AG04450 (cell line): ENCODE results near the gene KCTD21. TPM values are rescaled to one million over a fixed set of nuclear protein-coding genes. Genes with fewer than 3 reads are reported as not detected.

Source experiments
- CTCF ChIA-PET: fragments of 300-600, 350-600 bp; formaldehyde crosslinking; extraction: SDS; loops from one replicate; lab custom pipeline; 2022; ENCODE audit warnings: antibody characterized with exemption, inconsistent platforms; lab: Charles Lee
- POLR2A ChIA-PET: fragments of 350-600 bp; formaldehyde crosslinking; extraction: SDS; loops from one replicate; lab custom pipeline; 2021; ENCODE audit warnings: antibody characterized with exemption, inconsistent platforms; lab: Yijun Ruan, JAX
- DNase-seq: peaks from one replicate; pipeline ENCODE4 v3.0.0-alpha.2; 2011; ENCODE audit warnings: low read depth, low spot score
- H3K27ac ChIP-seq: one replicate; pipeline ENCODE4 v1.5.1; 2012; ENCODE audit warnings: low read depth, low read length, control low read depth
- H3K27me3 ChIP-seq: one replicate; pipeline ENCODE4 v1.6.0; 2012; ENCODE audit warnings: low read length; ENCODE audit not compliant: control insufficient read depth, insufficient read depth
- H3K4me3 ChIP-seq: 2 replicates; pipeline ENCODE4 v1.5.1; 2011; ENCODE audit warnings: mild to moderate bottlenecking, low read depth, low read length, control low read depth
- H3K9me3 ChIP-seq: 2 replicates; pipeline ENCODE4 v1.5.1; 2012; ENCODE audit warnings: low read length; ENCODE audit not compliant: control insufficient read depth, insufficient read depth
- polyA plus RNA-seq: library from polyadenylated mRNA; depleted of rRNA; stranded (reverse); fragments of >200 nt; gene quantifications from 2 replicates; pipeline ENCODE4 v1.2.3, GENCODE V29; 2011
- TF ChIP-seq, protein P1 (sequence below): IDR thresholded peaks from 2 replicates; pipeline ENCODE4 v1.5.1; 2011; ENCODE audit warnings: low read depth, low read length, control low read depth, inconsistent platforms

KCTD21 gene
- polyA plus RNA-seq, 1 experiment: 18.4 TPM

DNA sequence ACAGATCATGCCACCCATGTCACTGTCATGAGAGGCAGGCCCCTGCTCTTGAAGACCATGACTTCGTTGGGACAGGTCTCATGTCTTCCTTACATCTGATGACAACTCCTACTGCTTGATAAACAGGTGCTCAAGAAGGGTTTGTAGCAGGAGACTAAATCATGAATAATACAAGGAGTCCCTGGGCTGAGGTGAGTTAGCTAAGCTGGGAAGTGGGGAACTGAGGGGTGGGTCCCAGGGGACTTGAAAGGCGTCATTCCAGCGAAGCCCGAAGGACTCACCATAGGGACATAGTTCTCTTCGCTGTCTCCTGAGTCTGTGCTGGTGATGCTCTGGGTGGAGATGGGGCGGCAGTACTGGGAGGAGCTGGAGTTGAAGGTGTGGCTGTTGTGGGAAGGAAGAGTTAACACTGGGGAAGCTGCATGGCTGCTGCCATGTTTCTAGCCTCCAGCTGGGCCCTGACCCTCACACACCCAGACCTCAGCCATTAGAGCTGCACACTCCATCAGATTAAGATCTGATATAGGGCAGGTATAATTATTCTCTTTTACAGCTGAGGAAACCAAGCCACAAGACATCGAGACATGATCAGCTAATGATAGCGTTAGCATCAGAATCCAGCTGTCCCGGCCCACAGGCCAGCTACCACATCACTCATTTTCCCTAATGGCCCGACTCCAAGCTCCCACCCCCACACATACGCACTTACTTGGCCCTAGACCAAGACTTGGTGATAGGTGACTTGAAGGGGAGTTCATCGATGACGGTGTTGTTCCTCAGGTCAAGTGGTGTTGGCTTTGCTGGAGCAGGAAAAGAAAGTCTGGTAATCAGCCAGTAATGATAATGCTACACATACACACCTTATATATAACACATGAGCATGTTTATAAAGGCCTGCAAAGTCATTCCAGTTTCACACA lies 33.2 kb upstream of the KCTD21 start:
- DNase-seq: no peak
- TF ChIP-seq, protein P1, sequence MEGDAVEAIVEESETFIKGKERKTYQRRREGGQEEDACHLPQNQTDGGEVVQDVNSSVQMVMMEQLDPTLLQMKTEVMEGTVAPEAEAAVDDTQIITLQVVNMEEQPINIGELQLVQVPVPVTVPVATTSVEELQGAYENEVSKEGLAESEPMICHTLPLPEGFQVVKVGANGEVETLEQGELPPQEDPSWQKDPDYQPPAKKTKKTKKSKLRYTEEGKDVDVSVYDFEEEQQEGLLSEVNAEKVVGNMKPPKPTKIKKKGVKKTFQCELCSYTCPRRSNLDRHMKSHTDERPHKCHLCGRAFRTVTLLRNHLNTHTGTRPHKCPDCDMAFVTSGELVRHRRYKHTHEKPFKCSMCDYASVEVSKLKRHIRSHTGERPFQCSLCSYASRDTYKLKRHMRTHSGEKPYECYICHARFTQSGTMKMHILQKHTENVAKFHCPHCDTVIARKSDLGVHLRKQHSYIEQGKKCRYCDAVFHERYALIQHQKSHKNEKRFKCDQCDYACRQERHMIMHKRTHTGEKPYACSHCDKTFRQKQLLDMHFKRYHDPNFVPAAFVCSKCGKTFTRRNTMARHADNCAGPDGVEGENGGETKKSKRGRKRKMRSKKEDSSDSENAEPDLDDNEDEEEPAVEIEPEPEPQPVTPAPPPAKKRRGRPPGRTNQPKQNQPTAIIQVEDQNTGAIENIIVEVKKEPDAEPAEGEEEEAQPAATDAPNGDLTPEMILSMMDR: no peak
- ChIA-PET POLR2A (interaction anchor here (1.0 kb wide), 1 partner anchor 203 kb away, joined by 3 read pairs; no protein-coding TSS in a partner anchor), CTCF (interaction anchor here (1.7 kb wide), 1 partner anchor 343 kb away, joined by 8 read pairs; no protein-coding TSS in a partner anchor)
- no peak overlapping the region for H3K27ac ChIP-seq
- H3K9me3 ChIP-seq: no peaks in the 10 kb centered on the region
- H3K4me3 ChIP-seq: no peak overlapping the region
- H3K27me3 ChIP-seq: no peaks in the 10 kb centered on the region

GRCh38 chr11:78220218-78221157 lies 32.1 kb upstream of the KCTD21 start:
- no peak for DNase-seq
- Histone ChIP-seq H3K9me3 (no peaks in the 10 kb centered on the region), H3K27me3 (no peaks in the 10 kb centered on the region), H3K4me3 (no peak overlapping the region), H3K27ac (no peak overlapping the region)
- ChIA-PET CTCF (interaction anchor here (1.7 kb wide), 1 partner anchor 344 kb away, joined by 8 read pairs; no protein-coding TSS in a partner anchor), POLR2A (no interaction called here)
- TF ChIP-seq, protein P1: no peak

GRCh38 chr11:78219493-78220217 lies 31.2 kb upstream of the KCTD21 start:
- Histone ChIP-seq H3K4me3 (no peak overlapping the region), H3K27me3 (no peaks in the 10 kb centered on the region), H3K27ac (no peak overlapping the region), H3K9me3 (no peaks in the 10 kb centered on the region)
- DNase-seq: no peak
- ChIA-PET POLR2A (no interaction called here), CTCF (interaction anchor here (1.6 kb wide), 1 partner anchor 345 kb away, joined by 5 read pairs; no protein-coding TSS in a partner anchor)
- TF ChIP-seq, protein P1: no peak

GRCh38 chr11:78218707-78219492 lies 30.5 kb upstream of the KCTD21 start:
- ChIA-PET CTCF (interaction anchor here (1.6 kb wide), 1 partner anchor 346 kb away, joined by 5 read pairs; no protein-coding TSS in a partner anchor), POLR2A (no interaction called here)
- no peaks in the 10 kb centered on the region for H3K9me3 ChIP-seq
- no peak overlapping the region for H3K27ac ChIP-seq
- DNase-seq: no peak
- TF ChIP-seq, protein P1: no peak
- H3K4me3 ChIP-seq: no peak overlapping the region
- no peaks in the 10 kb centered on the region for H3K27me3 ChIP-seq
